ENCODE results near the gene RAB1B.

The RAB1B gene

DNA sequence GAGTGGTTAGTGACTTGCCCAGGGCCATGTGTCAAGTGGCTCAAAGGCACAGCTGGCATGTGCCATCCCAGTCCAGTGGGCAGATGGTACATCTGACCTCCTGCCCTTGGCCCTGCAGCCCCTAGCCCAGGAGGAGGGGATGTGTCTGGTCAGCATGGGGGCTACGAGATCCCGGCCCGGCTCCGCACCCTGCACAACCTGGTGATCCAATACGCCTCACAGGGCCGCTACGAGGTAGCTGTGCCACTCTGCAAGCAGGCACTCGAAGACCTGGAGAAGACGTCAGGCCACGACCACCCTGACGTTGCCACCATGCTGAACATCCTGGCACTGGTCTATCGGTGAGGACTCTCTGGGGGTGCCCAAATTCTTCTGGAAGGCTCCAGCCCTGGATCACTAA is 5.7 kb upstream of the RAB1B start:
- Histone ChIP-seq H3K27me3 (ENCODE audit: insufficient read depth, low read length, poor library complexity) (no peaks in the 10 kb centered on the region), H3K36me3 (ENCODE audit: insufficient read depth, low read length) (peaks cover 80% of the 10 kb centered on the region), H3K4me1 (ENCODE audit: insufficient read depth, low read length) (peaks cover 24% of the 10 kb centered on the region)

DNA sequence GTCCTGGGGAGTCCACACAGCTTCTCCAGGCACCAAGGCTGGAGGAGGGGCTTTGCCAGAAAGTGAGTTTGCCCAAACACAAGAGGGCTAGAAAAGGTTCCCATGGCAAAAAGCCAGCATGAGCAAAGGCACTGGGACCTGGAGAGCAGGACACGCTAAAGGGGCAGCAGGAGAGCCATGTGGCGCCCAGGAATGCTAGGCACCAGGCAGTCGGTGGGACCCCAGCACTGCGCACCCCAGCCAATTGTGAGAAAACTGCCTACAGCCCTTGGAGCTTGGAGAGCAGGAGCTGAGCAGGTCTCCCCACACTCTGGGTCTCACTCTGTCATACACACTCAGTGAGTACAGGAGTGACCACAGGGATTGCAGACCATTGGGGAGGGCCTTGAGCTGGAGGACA is 5.2 kb upstream of the RAB1B start:
- H4K20me1 ChIP-seq (ENCODE audit: insufficient read depth, low read length) = peaks cover 34% of the 10 kb centered on the region
- ATAC-seq (ENCODE audit: insufficient read depth, low read depth) (no peak), DNase-seq (no peak)
- H3K79me2 ChIP-seq (ENCODE audit: insufficient read depth, low read length) = peaks cover 21% of the 10 kb centered on the region
- no peak overlapping the region for H3K27ac ChIP-seq (ENCODE audit: low read length)
- no peak overlapping the region for H3K9ac ChIP-seq (ENCODE audit: low read depth, low read length)
- H3K4me2 ChIP-seq (ENCODE audit: insufficient read depth, low read length) = no peak overlapping the region
- no peak overlapping the region for H2AFZ ChIP-seq (ENCODE audit: low read depth, low read length)
- H3K9me3 ChIP-seq (ENCODE audit: insufficient read depth, low read length, severe bottlenecking) = no peaks in the 10 kb centered on the region
- no peaks in the 10 kb centered on the region for H3K27me3 ChIP-seq (ENCODE audit: insufficient read depth, low read length, poor library complexity)
- H3K4me3 ChIP-seq (ENCODE audit: low read depth in 1 of 2, low read length in 2 of 2) = no peak overlapping the region
- H3K36me3 ChIP-seq (ENCODE audit: insufficient read depth, low read length) = peaks cover 80% of the 10 kb centered on the region
- peaks cover 29% of the 10 kb centered on the region for H3K4me1 ChIP-seq (ENCODE audit: insufficient read depth, low read length)
- TF ChIP-seq EZH2 (IDR thresholded peaks at IDR 0.05; ENCODE audit: borderline replicate concordance, low read depth, low read length, severe bottlenecking) (no peak), CTCF (IDR thresholded peaks at IDR 0.05; ENCODE audit: borderline replicate concordance, extremely low read depth, low read length, poor library complexity, severe bottlenecking) (no peak)

More for the DNA sequence above, 5.7 kb upstream of the RAB1B start:
- no peak for ATAC-seq (ENCODE audit: insufficient read depth, low read depth)
- no peak overlapping the region for H3K27ac ChIP-seq (ENCODE audit: low read length)
- no peaks in the 10 kb centered on the region for H3K9me3 ChIP-seq (ENCODE audit: insufficient read depth, low read length, severe bottlenecking)
- DNase-seq = no peak
- H4K20me1 ChIP-seq (ENCODE audit: insufficient read depth, low read length) = peaks cover 38% of the 10 kb centered on the region
- H3K79me2 ChIP-seq (ENCODE audit: insufficient read depth, low read length) = peaks cover 24% of the 10 kb centered on the region
- H2AFZ ChIP-seq (ENCODE audit: low read depth, low read length) = no peak overlapping the region
- H3K9ac ChIP-seq (ENCODE audit: low read depth, low read length) = no peak overlapping the region
- TF ChIP-seq EZH2 (IDR thresholded peaks at IDR 0.05; ENCODE audit: borderline replicate concordance, low read depth, low read length, severe bottlenecking) (no peak), CTCF (IDR thresholded peaks at IDR 0.05; ENCODE audit: borderline replicate concordance, extremely low read depth, low read length, poor library complexity, severe bottlenecking) (no peak)
- no peak overlapping the region for H3K4me2 ChIP-seq (ENCODE audit: insufficient read depth, low read length)
- no peak overlapping the region for H3K4me3 ChIP-seq (ENCODE audit: low read depth in 1 of 2, low read length in 2 of 2)

DNA sequence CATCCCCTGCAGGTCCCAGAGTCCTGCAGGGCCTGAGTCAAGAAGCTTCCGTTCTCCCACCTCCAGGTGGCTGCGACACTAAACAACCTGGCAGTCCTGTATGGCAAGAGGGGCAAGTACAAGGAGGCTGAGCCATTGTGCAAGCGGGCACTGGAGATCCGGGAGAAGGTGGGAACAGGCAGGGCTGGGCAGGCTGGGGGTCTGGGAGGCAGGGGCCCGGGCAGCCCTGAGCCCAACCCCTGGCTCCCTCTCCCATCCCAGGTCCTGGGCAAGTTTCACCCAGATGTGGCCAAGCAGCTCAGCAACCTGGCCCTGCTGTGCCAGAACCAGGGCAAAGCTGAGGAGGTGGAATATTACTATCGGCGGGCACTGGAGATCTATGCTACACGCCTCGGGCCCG is 4.7 kb upstream of the RAB1B start:
- H3K9me3 ChIP-seq (ENCODE audit: insufficient read depth, low read length, severe bottlenecking) = no peaks in the 10 kb centered on the region
- no peak overlapping the region for H3K27ac ChIP-seq (ENCODE audit: low read length)
- peaks cover 17% of the 10 kb centered on the region for H3K79me2 ChIP-seq (ENCODE audit: insufficient read depth, low read length)
- ATAC-seq (ENCODE audit: insufficient read depth, low read depth) (no peak), DNase-seq (no peak)
- no peak overlapping the region for H3K4me2 ChIP-seq (ENCODE audit: insufficient read depth, low read length)
- no peak overlapping the region for H2AFZ ChIP-seq (ENCODE audit: low read depth, low read length)
- no peak for TF ChIP-seq CTCF (IDR thresholded peaks at IDR 0.05; ENCODE audit: borderline replicate concordance, extremely low read depth, low read length, poor library complexity, severe bottlenecking)
- no peak for TF ChIP-seq EZH2 (IDR thresholded peaks at IDR 0.05; ENCODE audit: borderline replicate concordance, low read depth, low read length, severe bottlenecking)
- H3K36me3 ChIP-seq (ENCODE audit: insufficient read depth, low read length) = peaks cover 75% of the 10 kb centered on the region
- no peaks in the 10 kb centered on the region for H3K27me3 ChIP-seq (ENCODE audit: insufficient read depth, low read length, poor library complexity)
- peaks cover 30% of the 10 kb centered on the region for H4K20me1 ChIP-seq (ENCODE audit: insufficient read depth, low read length)
- no peak overlapping the region for H3K9ac ChIP-seq (ENCODE audit: low read depth, low read length)
- H3K4me1 ChIP-seq (ENCODE audit: insufficient read depth, low read length) = peaks cover 24% of the 10 kb centered on the region
- no peak overlapping the region for H3K4me3 ChIP-seq (ENCODE audit: low read depth in 1 of 2, low read length in 2 of 2)

DNA sequence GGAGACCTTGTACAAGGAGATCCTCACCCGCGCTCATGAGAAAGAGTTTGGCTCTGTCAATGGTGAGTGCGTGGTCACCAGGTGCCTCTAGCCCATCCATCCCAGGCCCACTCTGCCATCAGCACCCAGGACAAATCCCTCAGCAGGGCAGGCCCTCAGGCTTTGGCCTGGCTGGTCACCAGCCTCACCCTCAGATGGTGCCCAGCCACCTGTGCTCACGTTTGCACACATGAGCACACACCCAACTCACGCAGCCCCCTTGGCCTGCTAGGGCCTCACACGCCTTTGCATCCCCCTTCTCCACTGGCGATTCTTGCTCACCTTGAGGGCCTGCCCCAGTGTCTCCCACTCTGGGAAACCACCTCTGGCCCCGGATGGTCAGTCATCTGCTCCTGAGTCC is 4.1 kb upstream of the RAB1B start:
- Histone ChIP-seq H3K27ac (ENCODE audit: low read length) (no peak overlapping the region), H2AFZ (ENCODE audit: low read depth, low read length) (no peak overlapping the region), H3K4me3 (ENCODE audit: low read depth in 1 of 2, low read length in 2 of 2) (no peak overlapping the region), H4K20me1 (ENCODE audit: insufficient read depth, low read length) (peaks cover 30% of the 10 kb centered on the region), H3K9ac (ENCODE audit: low read depth, low read length) (no peak overlapping the region), H3K4me2 (ENCODE audit: insufficient read depth, low read length) (no peak overlapping the region), H3K27me3 (ENCODE audit: insufficient read depth, low read length, poor library complexity) (no peaks in the 10 kb centered on the region), H3K4me1 (ENCODE audit: insufficient read depth, low read length) (peaks cover 21% of the 10 kb centered on the region), H3K36me3 (ENCODE audit: insufficient read depth, low read length) (peaks cover 69% of the 10 kb centered on the region), H3K79me2 (ENCODE audit: insufficient read depth, low read length) (peaks cover 17% of the 10 kb centered on the region), H3K9me3 (ENCODE audit: insufficient read depth, low read length, severe bottlenecking) (no peaks in the 10 kb centered on the region)
- ATAC-seq (ENCODE audit: insufficient read depth, low read depth) (no peak), DNase-seq (no peak)
- no peak for TF ChIP-seq EZH2 (IDR thresholded peaks at IDR 0.05; ENCODE audit: borderline replicate concordance, low read depth, low read length, severe bottlenecking)
- no peak for TF ChIP-seq CTCF (IDR thresholded peaks at IDR 0.05; ENCODE audit: borderline replicate concordance, extremely low read depth, low read length, poor library complexity, severe bottlenecking)

Measured in DND-41 (cell line).